Heart left ventricle (tissue), 16 donors: ENCODE results near the gene DNAJC11. TPM values are rescaled to one million over a fixed set of nuclear protein-coding genes. Genes with fewer than 3 reads are reported as not detected.
A peak's percentile ranks its signal among the peaks of the same experiment; 100 is the strongest.

ENCODE experiments used
- ATAC-seq, 4 donors: fragments of 200-7000 bp; cut with Tn5 transposase; one replicate each; pipeline ENCODE4 v1.9.1; 2020 to 2022; ENCODE audit warnings: moderate library complexity in 4 of 4, mild to moderate bottlenecking in 3 of 4, moderate number of reproducible peaks in 1 of 4
- DNase-seq, 5 donors: peaks; one replicate each; pipeline ENCODE4 v3.0.0-alpha.2; 2020
- H3K27ac ChIP-seq, 12 donors: fragments of 200-600 bp; sonication (generic) in 4 of 12; one replicate each; pipeline versions ENCODE4 v1.5.0 to v1.8.0; 2016 to 2022; ENCODE audit warnings: mild to moderate bottlenecking in 2 of 12
- H3K27me3 ChIP-seq, 9 donors: fragments of 200-600 bp; sonication (generic) in 2 of 9; one replicate each; pipeline versions ENCODE4 v1.5.1 to v1.8.0; 2016 to 2022; ENCODE audit warnings: mild to moderate bottlenecking in 3 of 9
- H3K36me3 ChIP-seq, 9 donors: fragments of 200-600 bp; sonication (generic) in 2 of 9; one replicate each; pipeline versions ENCODE4 v1.5.0 to v1.8.0; 2018 to 2022; ENCODE audit warnings: mild to moderate bottlenecking in 2 of 9
- H3K4me1 ChIP-seq, 12 donors: fragments of 200-600 bp; sonication (generic) in 4 of 12; one replicate each; pipeline versions ENCODE4 v1.5.0 to v1.8.0; 2016 to 2022; ENCODE audit warnings: mild to moderate bottlenecking in 3 of 12
- H3K4me3 ChIP-seq, 12 donors: fragments of 200-600 bp; sonication (generic) in 4 of 12; one replicate each; pipeline versions ENCODE4 v1.5.0 to v1.8.0; 2017 to 2022; ENCODE audit warnings: mild to moderate bottlenecking in 9 of 12, moderate library complexity in 4 of 12
- H3K9me3 ChIP-seq, 12 donors: fragments of 200-600 bp; sonication (generic) in 4 of 12; one replicate each; pipeline versions ENCODE4 v1.5.0 to v1.8.0; 2016 to 2022; ENCODE audit warnings: mild to moderate bottlenecking in 1 of 12
- CTCF ChIP-seq, 12 donors: fragments of 200-600 bp; sonication (generic) in 4 of 12; IDR thresholded peaks; one replicate each; pipeline versions ENCODE4 v1.5.0 to v1.8.0; 2018 to 2022; ENCODE audit warnings: antibody characterized with exemption in 12 of 12, mild to moderate bottlenecking in 5 of 12
- POLR2A ChIP-seq, 2 donors: fragments of 450-650 bp; IDR thresholded peaks; one replicate each; pipeline ENCODE4 v1.6.1; 2017; ENCODE audit warnings: antibody characterized with exemption in 2 of 2, mild to moderate bottlenecking in 2 of 2, moderate library complexity in 2 of 2
- WGBS, 4 donors: extraction: QIAGEN DNeasy Blood & Tissue Kit in 2 of 4; methylation state at CpG; one replicate each; pipeline versions ENCODE4 v1.1.5 to v1.1.7; 2013 to 2018; 5-methylcytosine and 5-hydroxymethylcytosine counted together
- intact Hi-C, 10 donors: fragments of 100-400 bp; cut with DNase I; formaldehyde crosslinking; loops; one replicate each; pipeline versions ENCODE4 v1.11.1 to v1.14.2; 2022
- polyA plus RNA-seq, 2 donors: library from polyadenylated mRNA; stranded (reverse); fragments of 200-250 nt; gene quantifications; one replicate each; pipeline ENCODE4 v1.2.3, GENCODE V29; 2013
- total RNA-seq, 9 donors: library from RNA; depleted of rRNA in 2 of 9; stranded (reverse); fragments of >200 nt in 2 of 9; fragmentation: NEBNext Ultra II Directional in 3 of 9; extraction: Animal tissue kit (Norgen Biotek cat#: 25700) in 3 of 9; gene quantifications; one replicate each; pipeline versions ENCODE4 v1.1.0 to v1.2.4, GENCODE V29; 2016 to 2023
- donor health status: ischemic (EF 13 %, LVEDD 7.1; RV severe dilation, severe dysfunction).
- donor health status: healthy with polysubstance abuse.
- donor health status: DM: no; HTN: yes; CAD: no.
- donor health status: DM: no; HTN: no; CAD: no.
- donor health status: ischemic (EF 25% LVEDD 6.9; RV normal size, moderate dysfunction).
- donor health status: ischemic (EF 25% LVEDD 5.7; RV mildly dilated, moderate dysfunction).
- donor health status: healthy.
- donor health status: DM: yes; HTN: yes; CAD: no.
- donor health status: ischemic (EF 35%, LVEDD 5.7; RV mildly dilated, moderate dysfunction).
- donor health status: nonischemic (EF 11% LVEDD 7.7; RV severe dilation, severe dysfunction).
- donor health status: DM: yes; HTN: yes; CAD: no.
- donor health status: PGD.
- donor health status: ischemic (EF 29% LVEDD 5.4; RV normal size, mild dysfunction).
- donor health status: nonischemic (EF 23%, LVEDD 6.1; RV moderate dilation, normal function).

The DNAJC11 gene
- total and polyA plus RNA-seq, 11 donors = 42.4 to 67.4 (median 51.7) TPM

GRCh38 chr1:6727535-6727934 is 25.9 kb upstream of the DNAJC11 start:
- DNase-seq (peak in 4 of 5 donors; percentile 38 to 58 (median 43)), ATAC-seq (peak in 3 of 4 donors; percentile 48 to 64 (median 54))
- H3K36me3 ChIP-seq = no peaks in the 10 kb centered on the region
- no peak overlapping the region for H3K4me3 ChIP-seq
- intact Hi-C loops = loop anchor here in 8 of 10 donors (1.0 to 10.0 kb wide), 10 partner anchors 47 to 917 kb away; partner anchors contain the start of gene CAMTA1 (in 1 of the 8)
- H3K27ac ChIP-seq = no peak overlapping the region
- TF ChIP-seq POLR2A (IDR thresholded peaks at IDR 0.05) (no peak), CTCF (IDR thresholded peaks at IDR 0.05) (peak; percentile 68 to 89 (median 86))
- WGBS, 4 donors = 20 to 29% (median 25%) methylated on average over 6 of the region's 6 CpGs
- no peaks in the 10 kb centered on the region for H3K9me3 ChIP-seq
- peaks cover 0 to 9% (median 0%) of the 10 kb centered on the region in 12 donors for H3K4me1 ChIP-seq
- H3K27me3 ChIP-seq = no peaks in the 10 kb centered on the region

GRCh38 chr1:6726253-6726652 is 24.6 kb upstream of the DNAJC11 start:
- 90 to 94% (median 92%) methylated on average over 7 of the region's 7 CpGs for WGBS, 4 donors

GRCh38 chr1:6724517-6725141 is 23.0 kb upstream of the DNAJC11 start:
- Histone ChIP-seq H3K27ac (no peak overlapping the region), H3K9me3 (no peaks in the 10 kb centered on the region), H3K36me3 (no peaks in the 10 kb centered on the region), H3K4me3 (no peak overlapping the region), H3K4me1 (peaks cover 0 to 9% (median 0%) of the 10 kb centered on the region in 12 donors), H3K27me3 (no peaks in the 10 kb centered on the region)
- no peak for ATAC-seq
- intact Hi-C loops = loop anchor here (5.0 to 10.0 kb wide), 13 partner anchors 50 to 923 kb away; partner anchors contain the start of gene CAMTA1 (in 1 of the 10)
- TF ChIP-seq POLR2A (IDR thresholded peaks at IDR 0.05) (no peak), CTCF (IDR thresholded peaks at IDR 0.05) (no peak)
- WGBS, 4 donors = 65 to 77% (median 69%) methylated on average over 7 to 9 of the region's 9 CpGs
- no peak for DNase-seq

More at GRCh38 chr1:6726253-6726652, 24.6 kb upstream of the DNAJC11 start:
- Histone ChIP-seq H3K4me1 (peaks cover 0 to 9% (median 0%) of the 10 kb centered on the region in 12 donors), H3K27ac (no peak overlapping the region), H3K36me3 (no peaks in the 10 kb centered on the region), H3K27me3 (no peaks in the 10 kb centered on the region), H3K9me3 (no peaks in the 10 kb centered on the region), H3K4me3 (no peak overlapping the region)
- peak in 1 of 4 donors; percentile 27 for ATAC-seq
- TF ChIP-seq CTCF (IDR thresholded peaks at IDR 0.05) (no peak), POLR2A (IDR thresholded peaks at IDR 0.05) (no peak)
- intact Hi-C loops = loop anchor here in 8 of 10 donors (2.0 to 10.0 kb wide), 9 partner anchors 49 to 919 kb away; partner anchors contain the start of gene CAMTA1 (in 1 of the 8)
- no peak for DNase-seq

GRCh38 chr1:6723621-6724428 is 22.2 kb upstream of the DNAJC11 start:
- TF ChIP-seq CTCF (IDR thresholded peaks at IDR 0.05) (no peak), POLR2A (IDR thresholded peaks at IDR 0.05) (no peak)
- Histone ChIP-seq H3K27ac (no peak overlapping the region), H3K36me3 (no peaks in the 10 kb centered on the region), H3K4me1 (peaks cover 0 to 9% (median 0%) of the 10 kb centered on the region in 12 donors), H3K9me3 (no peaks in the 10 kb centered on the region), H3K4me3 (no peak overlapping the region), H3K27me3 (no peaks in the 10 kb centered on the region)
- intact Hi-C loops = loop anchor here (5.0 to 10.0 kb wide), 13 partner anchors 51 to 923 kb away; partner anchors contain the start of gene CAMTA1 (in 1 of the 10)
- DNase-seq (no peak), ATAC-seq (no peak)
- WGBS, 4 donors = 71 to 75% (median 72%) methylated on average over 17 of the region's 17 CpGs
